HepG2 (cell line): ENCODE measurements around the gene GOT1.

Source experiments
- MAF1 ChIP-seq: sonication (generic); formaldehyde crosslinking; IDR thresholded peaks from 2 replicates; pipeline ENCODE4 v1.5.0; 2020; ENCODE audit warnings: missing genetic modification reagents, borderline replicate concordance
- MAX ChIP-seq: IDR thresholded peaks from 2 replicates; pipeline ENCODE4 v1.6.1; 2012; ENCODE audit warnings: inconsistent platforms
- POGZ ChIP-seq: sonication (generic); formaldehyde crosslinking; IDR thresholded peaks from 2 replicates; pipeline ENCODE4 v1.4.0; 2020; ENCODE audit warnings: mild to moderate bottlenecking, missing genetic modification reagents
- SATB2 ChIP-seq: sonication (generic); formaldehyde crosslinking; IDR thresholded peaks from 2 replicates; pipeline ENCODE4 v1.5.0; 2020; ENCODE audit warnings: missing genetic modification reagents
- ZNF383 ChIP-seq: sonication (generic); formaldehyde crosslinking; IDR thresholded peaks from 2 replicates; pipeline ENCODE4 v1.4.0; 2020; ENCODE audit warnings: missing genetic modification reagents, mild to moderate bottlenecking, borderline replicate concordance

- TF ChIP-seq ZNF383 (no peak), MAX (no peak), MAF1 (CRISPR knock-in tag) (no peak), POGZ (CRISPR knock-in tag) (no peak), SATB2 (no peak)
These were observed 2.5 kb upstream of the GOT1 start for GRCh38 chr10:99432881-99433280.
